Measurements from ENCODE around the gene MTA3. TPM values are rescaled to one million over a fixed set of nuclear protein-coding genes. Genes with fewer than 3 reads are reported as not detected.

Gene MTA3
- total and polyA plus RNA-seq, 2 donors (not counting 3 experiments of a cell fraction or from before 2014, with no cell fraction given): 36.3 to 53.3 TPM

- Histone ChIP-seq H3K9ac (replicated peaks; ENCODE audit: extremely low read depth, insufficient read depth, low read length) (no peak overlapping the region), H3K4me1 (ENCODE audit: control insufficient read depth, extremely low read depth, insufficient read depth, low read length) (no peaks in the 10 kb centered on the region), H3K4me3 (replicated peaks in 1 of 3; ENCODE audit: insufficient read depth in 1 of 3, low read depth in 1 of 3, low read length in 3 of 3) (no peak overlapping the region), H3K9me3 (replicated peaks; ENCODE audit: control insufficient read depth, insufficient read depth, low read length) (no peaks in the 10 kb centered on the region), H3K9me1 (replicated peaks; ENCODE audit: control insufficient read depth, extremely low read depth, insufficient read depth, low read length) (no peaks in the 10 kb centered on the region), H4K20me1 (replicated peaks; ENCODE audit: control insufficient read depth, extremely low read depth, insufficient read depth, low read length) (no peaks in the 10 kb centered on the region), H2AFZ (ENCODE audit: low read depth, low read length) (no peak overlapping the region), H3K79me2 (ENCODE audit: control insufficient read depth, insufficient read depth, low read length) (no peaks in the 10 kb centered on the region), H3K27me3 (ENCODE audit: control insufficient read depth in 2 of 2, insufficient read depth in 2 of 2, low read length in 2 of 2) (no peaks in the 10 kb centered on the region), H3K36me3 (ENCODE audit: control insufficient read depth in 2 of 2, extremely low read depth in 1 of 2, insufficient read depth in 2 of 2, low read length in 2 of 2) (no peaks in the 10 kb centered on the region), H3K4me2 (ENCODE audit: insufficient read depth, low read length) (no peak overlapping the region), H3K27ac (ENCODE audit: insufficient read depth, low read depth, low read length) (no peak overlapping the region)
- no TSS peak for BruUV-seq (replicated peaks)
- TF ChIP-seq POLR2A (IDR thresholded peaks at IDR 0.05; ENCODE audit: low read depth, low read length) (no peak), JUN (IDR thresholded peaks at IDR 0.05; ENCODE audit: borderline replicate concordance, insufficient read depth, insufficient read length, low read depth) (no peak), MYC (IDR thresholded peaks at IDR 0.05; ENCODE audit: low read depth, low read length) (no peak), GATA2 (IDR thresholded peaks at IDR 0.05; ENCODE audit: insufficient read depth, insufficient read length, low read depth, low read length) (no peak), EZH2 (IDR thresholded peaks at IDR 0.05; ENCODE audit: borderline replicate concordance, low read depth, low read length, severe bottlenecking) (no peak), FOS (IDR thresholded peaks at IDR 0.05; ENCODE audit: borderline replicate concordance, insufficient read depth, low read length) (no peak), POLR2AphosphoS5 (IDR thresholded peaks at IDR 0.05; ENCODE audit: insufficient read depth, low read depth, low read length) (no peak)
- DNase-seq (ENCODE audit: low read depth, low spot score) (no peak), FAIRE-seq (no peak)
- ChIA-PET CTCF (no interaction called here), POLR2A (no interaction called here)
- intact Hi-C loops (cut with micrococcal nuclease) (no loop called here), dilution Hi-C loops (cut with MboI; ENCODE audit: extremely low pct_ligation_motif_present, low sequenced_read_pairs) (no loop called here)
Measured at GRCh38 chr2:42747422-42747821, 179.0 kb downstream of the MTA3 start.

- DNase-seq (ENCODE audit: low read depth, low spot score): no peak
- Histone ChIP-seq H3K4me1 (ENCODE audit: control insufficient read depth, extremely low read depth, insufficient read depth, low read length) (no peaks in the 10 kb centered on the region), H4K20me1 (replicated peaks; ENCODE audit: control insufficient read depth, extremely low read depth, insufficient read depth, low read length) (no peaks in the 10 kb centered on the region), H3K36me3 (ENCODE audit: control insufficient read depth in 2 of 2, extremely low read depth in 1 of 2, insufficient read depth in 2 of 2, low read length in 2 of 2) (peaks cover 0 to 2% of the 10 kb centered on the region in 2 experiments), H3K9ac (replicated peaks; ENCODE audit: extremely low read depth, insufficient read depth, low read length) (no peak overlapping the region), H3K9me3 (replicated peaks; ENCODE audit: control insufficient read depth, insufficient read depth, low read length) (no peaks in the 10 kb centered on the region), H3K9me1 (replicated peaks; ENCODE audit: control insufficient read depth, extremely low read depth, insufficient read depth, low read length) (no peaks in the 10 kb centered on the region), H3K27ac (ENCODE audit: insufficient read depth, low read depth, low read length) (no peak overlapping the region), H3K4me3 (replicated peaks in 1 of 3; ENCODE audit: insufficient read depth in 1 of 3, low read depth in 1 of 3, low read length in 3 of 3) (no peak overlapping the region), H2AFZ (ENCODE audit: low read depth, low read length) (no peak overlapping the region), H3K27me3 (ENCODE audit: control insufficient read depth in 2 of 2, insufficient read depth in 2 of 2, low read length in 2 of 2) (no peaks in the 10 kb centered on the region), H3K4me2 (ENCODE audit: insufficient read depth, low read length) (no peak overlapping the region), H3K79me2 (ENCODE audit: control insufficient read depth, insufficient read depth, low read length) (no peaks in the 10 kb centered on the region)
- TF ChIP-seq POLR2A (IDR thresholded peaks at IDR 0.05; ENCODE audit: low read depth, low read length): no peak
- no peak for TF ChIP-seq FOS (IDR thresholded peaks at IDR 0.05; ENCODE audit: borderline replicate concordance, insufficient read depth, low read length)
- TF ChIP-seq MYC (IDR thresholded peaks at IDR 0.05; ENCODE audit: low read depth, low read length): no peak
- TF ChIP-seq, protein P1, sequence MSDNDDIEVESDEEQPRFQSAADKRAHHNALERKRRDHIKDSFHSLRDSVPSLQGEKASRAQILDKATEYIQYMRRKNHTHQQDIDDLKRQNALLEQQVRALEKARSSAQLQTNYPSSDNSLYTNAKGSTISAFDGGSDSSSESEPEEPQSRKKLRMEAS (IDR thresholded peaks at IDR 0.05; ENCODE audit: insufficient read depth, insufficient read length): no peak
- TF ChIP-seq GATA2 (IDR thresholded peaks at IDR 0.05; ENCODE audit: insufficient read depth, insufficient read length, low read depth, low read length): no peak
- TF ChIP-seq CTCF (IDR thresholded peaks at IDR 0.05; ENCODE audit: extremely low read depth in 1 of 2, insufficient read depth in 1 of 2, low read depth in 1 of 2, low read length in 2 of 2): no peak
- no peak for TF ChIP-seq POLR2AphosphoS5 (IDR thresholded peaks at IDR 0.05; ENCODE audit: insufficient read depth, low read depth, low read length)
- TF ChIP-seq JUN (IDR thresholded peaks at IDR 0.05; ENCODE audit: borderline replicate concordance, insufficient read depth, insufficient read length, low read depth): no peak
- TF ChIP-seq EZH2 (IDR thresholded peaks at IDR 0.05; ENCODE audit: borderline replicate concordance, low read depth, low read length, severe bottlenecking): no peak
- intact Hi-C loops (cut with micrococcal nuclease): no loop called here
- ChIA-PET CTCF (no interaction called here), POLR2A (no interaction called here)
- no TSS peak for BruUV-seq (replicated peaks)
- FAIRE-seq: peak; percentile 33
- dilution Hi-C loops (cut with MboI; ENCODE audit: extremely low pct_ligation_motif_present, low sequenced_read_pairs): no loop called here
Measured at GRCh38 chr2:42748840-42749239, 180.4 kb downstream of the MTA3 start.

Measured in endothelial cell of umbilical vein (primary cell).